Astrocyte (in vitro differentiated cells and primary cell): ENCODE measurements around the gene ILKAP.

Source experiments
- EZH2 ChIP-seq: IDR thresholded peaks from 2 replicates; pipeline ENCODE4 v1.6.1; 2012; ENCODE audit warnings: mild to moderate bottlenecking, low read length, inconsistent platforms; ENCODE audit not compliant: insufficient read depth
- TF ChIP-seq, protein P1 (sequence below): IDR thresholded peaks from 2 replicates; pipeline ENCODE4 v1.5.1; 2011; ENCODE audit warnings: low read depth, mild to moderate bottlenecking, inconsistent platforms, low read length, moderate library complexity; ENCODE audit not compliant: insufficient read depth

DNA sequence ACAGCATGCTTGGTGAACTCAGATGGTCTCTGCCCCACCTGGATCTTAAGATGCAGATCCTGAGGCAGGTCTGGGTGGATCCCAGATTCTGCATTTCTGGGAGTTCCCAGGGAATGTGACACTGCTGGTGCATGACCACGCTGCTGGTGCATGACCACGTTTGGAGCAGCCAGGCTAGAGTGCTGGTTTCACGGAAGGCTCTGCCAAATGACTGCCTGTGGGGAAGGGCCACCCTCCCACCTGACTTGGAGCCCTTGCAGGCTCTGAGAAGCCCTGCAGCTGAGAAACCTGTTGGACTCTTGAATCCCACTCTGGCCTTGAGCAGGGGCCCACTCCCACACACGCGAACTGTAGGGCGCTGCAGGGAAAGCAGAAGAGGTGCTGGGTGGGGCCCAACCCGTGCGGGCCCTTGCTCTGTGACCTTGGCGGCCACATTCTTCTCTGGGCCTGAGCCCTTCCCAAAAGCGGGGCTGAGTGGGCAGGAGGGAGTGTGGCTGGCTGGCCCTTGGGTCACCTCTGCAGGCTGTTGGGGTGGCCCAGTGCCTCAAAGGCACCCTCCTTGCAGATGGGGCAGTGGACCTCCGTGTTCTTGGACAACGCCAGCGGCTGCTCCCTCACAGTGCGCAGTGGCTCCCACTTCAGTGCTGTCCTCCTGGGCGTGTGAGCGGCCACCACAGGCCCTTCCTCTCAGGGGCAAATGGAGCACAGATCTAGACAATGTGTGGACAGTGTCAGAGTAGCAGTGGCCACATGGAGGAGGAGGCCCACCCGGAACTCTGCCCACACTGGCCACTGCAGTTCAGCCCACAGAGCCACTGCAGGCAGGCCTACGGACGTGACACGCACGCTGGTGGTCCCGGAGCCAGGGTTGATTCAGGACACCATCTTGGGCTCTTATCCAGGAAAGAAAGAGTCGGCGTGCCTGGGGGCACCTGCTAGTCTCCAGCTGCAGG lies 36.8 kb downstream of the ILKAP start:
- TF ChIP-seq, protein P1, sequence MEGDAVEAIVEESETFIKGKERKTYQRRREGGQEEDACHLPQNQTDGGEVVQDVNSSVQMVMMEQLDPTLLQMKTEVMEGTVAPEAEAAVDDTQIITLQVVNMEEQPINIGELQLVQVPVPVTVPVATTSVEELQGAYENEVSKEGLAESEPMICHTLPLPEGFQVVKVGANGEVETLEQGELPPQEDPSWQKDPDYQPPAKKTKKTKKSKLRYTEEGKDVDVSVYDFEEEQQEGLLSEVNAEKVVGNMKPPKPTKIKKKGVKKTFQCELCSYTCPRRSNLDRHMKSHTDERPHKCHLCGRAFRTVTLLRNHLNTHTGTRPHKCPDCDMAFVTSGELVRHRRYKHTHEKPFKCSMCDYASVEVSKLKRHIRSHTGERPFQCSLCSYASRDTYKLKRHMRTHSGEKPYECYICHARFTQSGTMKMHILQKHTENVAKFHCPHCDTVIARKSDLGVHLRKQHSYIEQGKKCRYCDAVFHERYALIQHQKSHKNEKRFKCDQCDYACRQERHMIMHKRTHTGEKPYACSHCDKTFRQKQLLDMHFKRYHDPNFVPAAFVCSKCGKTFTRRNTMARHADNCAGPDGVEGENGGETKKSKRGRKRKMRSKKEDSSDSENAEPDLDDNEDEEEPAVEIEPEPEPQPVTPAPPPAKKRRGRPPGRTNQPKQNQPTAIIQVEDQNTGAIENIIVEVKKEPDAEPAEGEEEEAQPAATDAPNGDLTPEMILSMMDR: no peak
- no peak for TF ChIP-seq EZH2
